T-cell (primary cell): Measurements from ENCODE around the gene MN1. TPM values are rescaled to one million over a fixed set of nuclear protein-coding genes. Genes with fewer than 3 reads are reported as not detected.

Source experiments
- ATAC-seq, 4 experiments: fragments of 200-7000 bp in 3 of 4; fragments of 150-1000 bp in 1 of 4; cut with Tn5 transposase; replicated peaks in 1 of 4; 1 replicate in 3 of 4; 2 replicates in 1 of 4; pipeline ENCODE4 v1.10.0; 2021; ENCODE audit warnings: moderate library complexity in 3 of 4, mild to moderate bottlenecking in 2 of 4, moderate number of reproducible peaks in 1 of 4
- CTCF ChIA-PET, 2 donors: fragments of 300-600 bp; sonication (Branson Sonifier 250); formaldehyde crosslinking; loops; one replicate each; lab custom pipeline; 2022; ENCODE audit warnings: antibody characterized with exemption in 2 of 2; lab: Charles Lee
- POLR2A ChIA-PET, 2 donors: fragments of 300-600 bp; sonication (Branson Sonifier 250); formaldehyde crosslinking; loops; one replicate each; lab custom pipeline; 2022; ENCODE audit warnings: antibody characterized with exemption in 2 of 2; lab: Charles Lee
- DNase-seq, 35 experiments: peaks; one replicate each; pipeline versions ENCODE4 v3.0.0 to v3.0.0-alpha.2; 2013 to 2023
- H3K27ac ChIP-seq: one replicate; pipeline ENCODE4 v1.5.1; 2013; ENCODE audit warnings: low read length
- H3K27me3 ChIP-seq, 2 experiments: replicated peaks in 1 of 2; 1 replicate in 1 of 2; 2 replicates in 1 of 2; pipeline versions ENCODE4 v1.6.1 to v1.7.0; 2013; ENCODE audit warnings: low read length in 1 of 2, mixed read lengths in 1 of 2; ENCODE audit not compliant: control insufficient read depth in 2 of 2, insufficient read depth in 2 of 2; ENCODE audit errors: extremely low read depth in 1 of 2
- H3K36me3 ChIP-seq, 2 donors: 1 replicate in 1 of 2; 2 replicates in 1 of 2; pipeline versions ENCODE4 v1.6.1 to v1.7.0; 2013; ENCODE audit warnings: low read length in 1 of 2; ENCODE audit not compliant: control insufficient read depth in 2 of 2, insufficient read depth in 1 of 2; ENCODE audit errors: extremely low read depth in 1 of 2
- H3K4me1 ChIP-seq, 2 experiments: 1 replicate in 1 of 2; 2 replicates in 1 of 2; pipeline versions ENCODE4 v1.6.1 to v1.7.0; 2013; ENCODE audit warnings: low read length in 2 of 2, mixed read lengths in 1 of 2; ENCODE audit not compliant: insufficient read depth in 2 of 2, control insufficient read depth in 1 of 2; ENCODE audit errors: extremely low read depth in 1 of 2
- H3K4me3 ChIP-seq, 2 donors: 1 replicate in 1 of 2; 2 replicates in 1 of 2; pipeline versions ENCODE4 v1.5.1 to v1.7.0; 2013; ENCODE audit warnings: mild to moderate bottlenecking in 2 of 2, low read length in 1 of 2, moderate library complexity in 1 of 2; ENCODE audit not compliant: control insufficient read depth in 1 of 2; ENCODE audit errors: extremely low read depth in 1 of 2
- H3K9me3 ChIP-seq: 2 replicates; pipeline ENCODE4 v1.7.0; 2013
- H3K27ac Mint-ChIP-seq, 2 donors: one replicate each; pipeline ENCODE4 v1.8.0; 2020 to 2021; ENCODE audit warnings: mild to moderate bottlenecking in 2 of 2, mixed read lengths in 2 of 2
- H3K27me3 Mint-ChIP-seq, 2 donors: one replicate each; pipeline ENCODE4 v1.8.0; 2021 to 2022; ENCODE audit warnings: mixed read lengths in 2 of 2
- H3K36me3 Mint-ChIP-seq: one replicate; pipeline ENCODE4 v1.8.0; 2021; ENCODE audit warnings: mixed read lengths
- H3K4me1 Mint-ChIP-seq, 3 donors: one replicate each; pipeline ENCODE4 v1.8.0; 2020 to 2022; ENCODE audit warnings: mixed read lengths in 3 of 3, mild to moderate bottlenecking in 1 of 3
- H3K4me3 Mint-ChIP-seq, 3 donors: one replicate each; pipeline ENCODE4 v1.8.0; 2020 to 2022; ENCODE audit warnings: mild to moderate bottlenecking in 3 of 3, mixed read lengths in 3 of 3, moderate library complexity in 3 of 3
- H3K9me3 Mint-ChIP-seq, 3 donors: one replicate each; pipeline ENCODE4 v1.8.0; 2020 to 2022; ENCODE audit warnings: mixed read lengths in 3 of 3
- WGBS: methylation state at CpG from one replicate; pipeline ENCODE4 v1.1.5; 2013; ENCODE audit warnings: missing lambda C conversion rate; ENCODE audit not compliant: insufficient coverage; 5-methylcytosine and 5-hydroxymethylcytosine counted together
- total RNA-seq, 35 experiments: library from RNA in 6 of 35; stranded (reverse) in 6 of 35; fragments of 120-200 nt in 1 of 35; gene quantifications; one replicate each; pipeline versions ENCODE4 v1.2.1 to v1.2.4 and lab custom pipeline; 2013 to 2026

The MN1 gene
- total RNA-seq, 5 donors from 2014 or later (not counting 1 experiment from before 2014, with no cell fraction given): 0.22 to 0.43 (median 0.32) TPM

GRCh38 chr22:27752141-27752540, 49.4 kb downstream of the MN1 start:
- no peak overlapping the region for H3K27ac ChIP-seq
- no peaks in the 10 kb centered on the region for H3K9me3 ChIP-seq
- CTCF ChIA-PET: no interaction called here
- Mint-ChIP-seq H3K27me3 (peaks cover 4 to 21% of the 10 kb centered on the region in 2 donors), H3K4me1 (peaks cover 0 to 2% (median 0%) of the 10 kb centered on the region in 3 donors), H3K27ac (no peak overlapping the region), H3K4me3 (no peak overlapping the region), H3K36me3 (no peaks in the 10 kb centered on the region), H3K9me3 (no peaks in the 10 kb centered on the region)
- no peaks in the 10 kb centered on the region for H3K4me1 ChIP-seq
- 87% methylated on average over 3 of the region's 5 CpGs for whole genome bisulfite sequencing
- H3K4me3 ChIP-seq: no peak overlapping the region
- ATAC-seq (no peak), DNase-seq (no peak)
- H3K27me3 ChIP-seq: peaks cover 0 to 20% of the 10 kb centered on the region in 2 experiments
- POLR2A ChIA-PET: no interaction called here
- no peaks in the 10 kb centered on the region for H3K36me3 ChIP-seq

- ChIA-PET CTCF (no interaction called here), POLR2A (no interaction called here)
- DNase-seq (no peak), ATAC-seq (no peak)
- no peaks in the 10 kb centered on the region for H3K9me3 Mint-ChIP-seq
- H3K27me3 ChIP-seq: peaks cover 0 to 22% of the 10 kb centered on the region in 2 experiments
- H3K4me3 Mint-ChIP-seq: no peak overlapping the region
- H3K4me1 ChIP-seq: no peaks in the 10 kb centered on the region
- no peaks in the 10 kb centered on the region for H3K36me3 ChIP-seq
- H3K4me3 ChIP-seq: no peak overlapping the region
- WGBS: 75% methylated on average over 5 of the region's 9 CpGs
- H3K9me3 ChIP-seq: no peaks in the 10 kb centered on the region
- H3K27me3 Mint-ChIP-seq: peaks cover 5 to 21% of the 10 kb centered on the region in 2 donors
- no peaks in the 10 kb centered on the region for H3K36me3 Mint-ChIP-seq
- H3K27ac Mint-ChIP-seq: no peak overlapping the region
- peaks cover 0 to 2% (median 0%) of the 10 kb centered on the region in 3 donors for H3K4me1 Mint-ChIP-seq
- no peak overlapping the region for H3K27ac ChIP-seq
These were observed 50.1 kb downstream of the MN1 start for GRCh38 chr22:27751277-27752070.

DNA sequence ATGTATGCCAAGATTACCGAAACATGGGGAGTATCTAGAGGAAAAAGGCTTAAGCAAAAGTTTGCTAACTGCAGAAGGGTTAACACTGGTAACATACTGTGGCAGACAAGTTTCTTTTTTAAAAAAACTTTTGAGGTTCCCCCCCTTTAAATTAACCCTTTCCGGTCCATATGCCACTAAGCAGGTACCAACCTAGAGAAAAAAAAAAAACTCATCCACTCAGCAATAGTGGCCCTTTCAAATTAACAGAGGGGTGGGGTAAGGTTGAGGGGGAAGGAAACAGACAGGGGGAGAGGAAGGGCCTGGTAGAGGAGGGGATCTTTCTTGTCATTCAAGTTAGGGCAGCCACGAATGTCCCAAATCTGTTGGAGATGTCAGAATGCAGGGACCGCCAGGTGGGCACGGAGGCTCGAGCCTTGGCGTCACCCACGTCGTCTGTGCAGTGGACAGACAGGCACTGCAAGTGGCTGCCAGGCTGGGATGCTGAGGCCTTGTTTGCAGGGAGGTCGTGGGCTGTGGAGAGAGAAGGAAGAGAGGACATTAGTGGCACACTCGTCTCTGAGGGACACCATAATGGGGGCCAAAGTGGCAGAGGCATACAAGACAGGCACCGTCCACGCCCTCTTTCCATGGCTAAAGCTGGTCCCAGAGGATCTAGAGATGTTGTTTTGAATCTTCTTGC, 50.8 kb downstream of the MN1 start:
- no peak for ATAC-seq
- H3K27ac Mint-ChIP-seq: no peak overlapping the region
- POLR2A ChIA-PET: no interaction called here

GRCh38 chr22:27749597-27750225, 51.8 kb downstream of the MN1 start:
- peaks cover 0 to 2% (median 0%) of the 10 kb centered on the region in 3 donors for H3K4me1 Mint-ChIP-seq
- ATAC-seq: no peak
- Histone ChIP-seq H3K4me1 (no peaks in the 10 kb centered on the region), H3K9me3 (no peaks in the 10 kb centered on the region), H3K27me3 (peaks cover 0 to 26% of the 10 kb centered on the region in 2 experiments), H3K36me3 (no peaks in the 10 kb centered on the region), H3K4me3 (no peak overlapping the region), H3K27ac (no peak overlapping the region)
- no peak overlapping the region for H3K27ac Mint-ChIP-seq
- ChIA-PET CTCF (no interaction called here), POLR2A (no interaction called here)
- peaks cover 11 to 21% of the 10 kb centered on the region in 2 donors for H3K27me3 Mint-ChIP-seq
- H3K9me3 Mint-ChIP-seq: no peaks in the 10 kb centered on the region
- no peaks in the 10 kb centered on the region for H3K36me3 Mint-ChIP-seq
- no peak for DNase-seq
- no peak overlapping the region for H3K4me3 Mint-ChIP-seq
- 67% methylated on average over 3 of the region's 11 CpGs for WGBS

More for the DNA sequence above, 50.8 kb downstream of the MN1 start:
- Histone ChIP-seq H3K27me3 (peaks cover 0 to 23% of the 10 kb centered on the region in 2 experiments), H3K4me3 (no peak overlapping the region), H3K9me3 (no peaks in the 10 kb centered on the region), H3K36me3 (no peaks in the 10 kb centered on the region), H3K4me1 (no peaks in the 10 kb centered on the region), H3K27ac (no peak overlapping the region)
- WGBS: 59% methylated on average over 10 of the region's 13 CpGs
- no peak for DNase-seq
- Mint-ChIP-seq H3K9me3 (no peaks in the 10 kb centered on the region), H3K36me3 (no peaks in the 10 kb centered on the region), H3K4me1 (peaks cover 0 to 2% (median 0%) of the 10 kb centered on the region in 3 donors), H3K4me3 (no peak overlapping the region), H3K27me3 (peaks cover 11 to 21% of the 10 kb centered on the region in 2 donors)
- CTCF ChIA-PET: no interaction called here

- Mint-ChIP-seq H3K27ac (no peak overlapping the region), H3K36me3 (no peaks in the 10 kb centered on the region), H3K4me1 (peaks cover 0 to 2% (median 0%) of the 10 kb centered on the region in 3 donors), H3K9me3 (no peaks in the 10 kb centered on the region), H3K4me3 (no peak overlapping the region), H3K27me3 (peaks cover 11 to 23% of the 10 kb centered on the region in 2 donors)
- WGBS: 51% methylated on average over 3 of the region's 11 CpGs
- ATAC-seq: no peak
- ChIA-PET POLR2A (no interaction called here), CTCF (no interaction called here)
- no peak for DNase-seq
- Histone ChIP-seq H3K4me3 (no peak overlapping the region), H3K9me3 (no peaks in the 10 kb centered on the region), H3K27ac (no peak overlapping the region), H3K4me1 (no peaks in the 10 kb centered on the region), H3K36me3 (no peaks in the 10 kb centered on the region), H3K27me3 (peaks cover 0 to 26% of the 10 kb centered on the region in 2 experiments)
These were observed 52.8 kb downstream of the MN1 start for GRCh38 chr22:27748751-27749191.

DNA sequence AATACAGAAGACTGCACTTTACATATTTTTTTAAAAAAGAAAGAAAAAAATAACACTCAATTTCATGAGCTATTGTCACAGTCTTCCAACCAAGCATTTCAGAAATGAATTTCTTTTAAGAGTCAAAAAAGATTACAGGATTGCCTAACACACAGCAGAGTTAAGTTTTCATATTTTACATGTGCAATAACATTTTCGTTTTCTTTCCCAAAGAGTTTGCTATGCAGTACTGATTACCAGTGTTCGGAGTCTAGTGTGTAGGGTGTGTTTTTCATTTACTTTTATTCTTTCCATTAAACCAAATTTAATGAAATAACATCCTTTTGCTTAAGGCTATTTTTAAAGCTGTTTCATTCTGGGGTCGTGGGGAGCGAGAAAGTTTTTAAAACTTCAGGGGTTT, 53.2 kb downstream of the MN1 start:
- H3K36me3 ChIP-seq: no peaks in the 10 kb centered on the region
- H3K27ac ChIP-seq: no peak overlapping the region
- no CpG with 5 or more reads among the region's 4 CpGs for WGBS
- no peak overlapping the region for H3K4me3 ChIP-seq
- POLR2A ChIA-PET: no interaction called here
- H3K27me3 ChIP-seq: peaks cover 0 to 26% of the 10 kb centered on the region in 2 experiments
- no peak overlapping the region for H3K4me3 Mint-ChIP-seq
- no peaks in the 10 kb centered on the region for H3K9me3 Mint-ChIP-seq
- CTCF ChIA-PET: no interaction called here
- H3K4me1 Mint-ChIP-seq: peaks cover 0 to 2% (median 0%) of the 10 kb centered on the region in 3 donors
- no peak overlapping the region for H3K27ac Mint-ChIP-seq
- H3K36me3 Mint-ChIP-seq: no peaks in the 10 kb centered on the region
- DNase-seq: no peak
- H3K9me3 ChIP-seq: no peaks in the 10 kb centered on the region
- peaks cover 11 to 23% of the 10 kb centered on the region in 2 donors for H3K27me3 Mint-ChIP-seq
- no peak for ATAC-seq
- no peaks in the 10 kb centered on the region for H3K4me1 ChIP-seq
